Uterus (tissue), 4 donors: Measurements from ENCODE around the gene PLD1. TPM values are rescaled to one million over a fixed set of nuclear protein-coding genes. Genes with fewer than 3 reads are reported as not detected.

Experiments used
- DNase-seq, 2 donors: peaks; one replicate each; pipeline ENCODE4 v3.0.0-alpha.2; 2019 to 2020
- H3K27ac ChIP-seq, 2 donors: fragments of 200-600 bp; sonication (generic); 1 replicate in 1 of 2; 2 replicates in 1 of 2; pipeline ENCODE4 v1.5.1; 2016 to 2018
- H3K27me3 ChIP-seq, 2 donors: fragments of 200-600 bp; sonication (generic); one replicate each; pipeline ENCODE4 v1.5.1; 2018 to 2019; ENCODE audit warnings: control low read depth in 1 of 2
- H3K36me3 ChIP-seq, 2 donors: fragments of 200-600 bp; sonication (generic); one replicate each; pipeline ENCODE4 v1.5.1; 2019; ENCODE audit warnings: control low read depth in 1 of 2
- H3K4me1 ChIP-seq, 2 donors: fragments of 200-600 bp; sonication (generic); one replicate each; pipeline ENCODE4 v1.5.1; 2018 to 2019; ENCODE audit warnings: control low read depth in 1 of 2
- H3K4me3 ChIP-seq, 2 donors: fragments of 200-600 bp; sonication (generic); 1 replicate in 1 of 2; 2 replicates in 1 of 2; pipeline ENCODE4 v1.5.1; 2018 to 2019; ENCODE audit warnings: mild to moderate bottlenecking in 1 of 2
- H3K9me3 ChIP-seq, 2 donors: fragments of 200-600 bp; sonication (generic); one replicate each; pipeline ENCODE4 v1.5.1; 2019; ENCODE audit warnings: control low read depth in 1 of 2
- POLR2A ChIP-seq, 2 donors: fragments of 450-650 bp; IDR thresholded peaks; one replicate each; pipeline ENCODE4 v1.6.1; 2016; ENCODE audit warnings: antibody characterized with exemption in 2 of 2, mild to moderate bottlenecking in 1 of 2, moderate library complexity in 1 of 2
- intact Hi-C: fragments of 100-400 bp; cut with DNase I; formaldehyde crosslinking; loops from one replicate; pipeline ENCODE4 v1.15.1; 2023; ENCODE audit warnings: low total_unique reads
- total RNA-seq, 4 donors: library from RNA; depleted of rRNA in 3 of 4; stranded (reverse); fragments of >200 nt in 3 of 4; gene quantifications; one replicate each; pipeline versions ENCODE4 v1.1.0 to v1.2.4, GENCODE V29; 2014 to 2023
- TF ChIP-seq, protein P1 (sequence below), 4 experiments: fragments of 200-600 bp in 2 of 4; fragments of 450-650 bp in 2 of 4; sonication (generic) in 2 of 4; IDR thresholded peaks; one replicate each; pipeline ENCODE4 v1.5.1; 2016 to 2019; ENCODE audit warnings: antibody characterized with exemption in 4 of 4, mild to moderate bottlenecking in 2 of 4, moderate library complexity in 1 of 4
- donor health status: DM: yes; HTN: yes; CAD: no.

Gene PLD1
- total RNA-seq, 4 donors from 2014 or later, result 15.6 to 94.8 (median 30.8) TPM

DNA sequence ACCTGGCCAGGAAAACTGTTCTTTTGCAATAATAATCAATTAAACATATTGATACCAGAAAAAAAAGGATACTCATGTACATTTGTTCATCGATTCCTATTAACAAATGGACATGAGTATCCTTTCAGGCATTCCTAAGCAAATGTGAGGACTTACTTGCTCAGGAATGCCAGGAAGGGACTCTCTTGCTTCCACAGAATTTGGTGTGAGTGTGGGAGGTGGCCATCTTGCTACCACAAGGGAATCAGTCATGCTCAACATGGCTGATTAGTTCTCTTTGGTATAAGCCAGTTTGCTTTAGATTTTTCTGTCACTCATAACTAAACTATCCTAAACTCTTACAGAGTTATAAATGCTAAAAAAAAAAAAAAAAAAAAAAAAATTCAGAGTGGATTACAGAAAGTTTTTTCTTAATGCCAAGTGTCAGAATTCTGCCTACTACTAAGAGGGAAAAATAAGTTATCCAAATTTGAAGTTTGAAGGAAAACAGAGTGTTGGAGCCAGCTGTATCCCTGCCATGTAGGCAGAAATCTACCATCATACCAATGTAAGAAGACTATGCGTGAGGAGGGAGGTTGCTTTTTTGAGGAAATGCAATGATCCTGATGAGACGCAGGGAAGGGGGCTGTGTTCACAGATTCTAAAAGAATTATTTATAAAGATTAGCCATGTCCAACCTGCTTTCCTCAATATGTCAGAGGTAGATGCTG lies 98.7 kb downstream of the PLD1 start:
- no peaks in the 10 kb centered on the region for H3K27me3 ChIP-seq
- no peak for DNase-seq
- TF ChIP-seq, protein P1, sequence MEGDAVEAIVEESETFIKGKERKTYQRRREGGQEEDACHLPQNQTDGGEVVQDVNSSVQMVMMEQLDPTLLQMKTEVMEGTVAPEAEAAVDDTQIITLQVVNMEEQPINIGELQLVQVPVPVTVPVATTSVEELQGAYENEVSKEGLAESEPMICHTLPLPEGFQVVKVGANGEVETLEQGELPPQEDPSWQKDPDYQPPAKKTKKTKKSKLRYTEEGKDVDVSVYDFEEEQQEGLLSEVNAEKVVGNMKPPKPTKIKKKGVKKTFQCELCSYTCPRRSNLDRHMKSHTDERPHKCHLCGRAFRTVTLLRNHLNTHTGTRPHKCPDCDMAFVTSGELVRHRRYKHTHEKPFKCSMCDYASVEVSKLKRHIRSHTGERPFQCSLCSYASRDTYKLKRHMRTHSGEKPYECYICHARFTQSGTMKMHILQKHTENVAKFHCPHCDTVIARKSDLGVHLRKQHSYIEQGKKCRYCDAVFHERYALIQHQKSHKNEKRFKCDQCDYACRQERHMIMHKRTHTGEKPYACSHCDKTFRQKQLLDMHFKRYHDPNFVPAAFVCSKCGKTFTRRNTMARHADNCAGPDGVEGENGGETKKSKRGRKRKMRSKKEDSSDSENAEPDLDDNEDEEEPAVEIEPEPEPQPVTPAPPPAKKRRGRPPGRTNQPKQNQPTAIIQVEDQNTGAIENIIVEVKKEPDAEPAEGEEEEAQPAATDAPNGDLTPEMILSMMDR (IDR thresholded peaks at IDR 0.05), result no peak
- no peak for TF ChIP-seq POLR2A (IDR thresholded peaks at IDR 0.05)
- peak overlapping the region; percentile 62 to 67 for H3K27ac ChIP-seq
- no peaks in the 10 kb centered on the region for H3K9me3 ChIP-seq
- no peak overlapping the region for H3K4me3 ChIP-seq
- intact Hi-C loops, result no loop called here
- H3K4me1 ChIP-seq, result no peaks in the 10 kb centered on the region
- H3K36me3 ChIP-seq, result peaks cover 0 to 3% of the 10 kb centered on the region in 2 donors

DNA sequence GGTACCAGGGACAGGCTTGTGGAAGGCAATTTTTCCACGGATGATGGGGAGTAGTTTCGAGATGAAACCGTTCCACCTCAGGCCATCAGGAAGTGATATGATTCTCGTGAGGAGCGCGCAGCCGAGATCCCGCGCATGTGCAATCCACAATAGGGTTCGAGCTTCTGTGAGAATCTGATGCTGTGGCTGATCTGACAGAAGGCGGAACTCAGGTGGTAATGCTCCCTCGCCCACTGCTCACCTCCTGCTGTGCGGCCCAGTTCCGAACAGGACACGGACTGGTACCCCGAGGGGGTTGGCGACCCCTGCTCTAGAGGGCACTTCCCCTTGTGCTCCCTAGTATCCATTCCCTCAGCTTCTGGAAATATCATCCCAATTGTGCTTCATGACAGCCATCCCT lies 99.9 kb downstream of the PLD1 start:
- intact Hi-C loops, result no loop called here
- DNase-seq, result no peak
- Histone ChIP-seq H3K4me3 (no peak overlapping the region), H3K4me1 (no peaks in the 10 kb centered on the region), H3K27ac (no peak overlapping the region), H3K36me3 (peaks cover 0 to 3% of the 10 kb centered on the region in 2 donors), H3K27me3 (no peaks in the 10 kb centered on the region), H3K9me3 (no peaks in the 10 kb centered on the region)
- TF ChIP-seq, protein P1 (IDR thresholded peaks at IDR 0.05), result no peak
- no peak for TF ChIP-seq POLR2A (IDR thresholded peaks at IDR 0.05)

DNA sequence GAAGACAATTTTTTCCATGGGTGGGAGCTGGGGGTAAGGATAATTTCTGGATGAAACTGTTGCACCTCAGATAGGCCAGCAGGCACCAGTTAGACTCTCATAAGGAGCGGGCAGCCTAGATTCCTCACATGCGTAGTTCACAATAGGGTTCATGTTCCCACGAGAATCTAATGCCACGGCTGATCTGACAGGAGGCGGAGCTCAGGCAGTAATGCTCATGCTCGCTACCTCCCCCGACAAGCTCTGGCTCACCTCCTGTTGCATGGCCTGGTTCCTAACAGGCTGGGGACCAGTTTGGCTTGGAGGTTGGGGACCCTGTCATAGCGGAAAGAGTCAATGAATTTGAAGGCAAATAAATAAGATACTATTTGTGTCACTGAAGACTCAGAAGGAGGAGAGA lies 105.5 kb downstream of the PLD1 start:
- no peak overlapping the region for H3K27ac ChIP-seq
- intact Hi-C loops, result no loop called here
- H3K4me1 ChIP-seq, result no peaks in the 10 kb centered on the region
- H3K36me3 ChIP-seq, result no peaks in the 10 kb centered on the region
- no peak overlapping the region for H3K4me3 ChIP-seq
- H3K9me3 ChIP-seq, result peaks cover 0 to 7% of the 10 kb centered on the region in 2 donors
- DNase-seq, result no peak
- H3K27me3 ChIP-seq, result no peaks in the 10 kb centered on the region
- no peak for TF ChIP-seq POLR2A (IDR thresholded peaks at IDR 0.05)
- TF ChIP-seq, protein P1 (IDR thresholded peaks at IDR 0.05), result no peak

DNA sequence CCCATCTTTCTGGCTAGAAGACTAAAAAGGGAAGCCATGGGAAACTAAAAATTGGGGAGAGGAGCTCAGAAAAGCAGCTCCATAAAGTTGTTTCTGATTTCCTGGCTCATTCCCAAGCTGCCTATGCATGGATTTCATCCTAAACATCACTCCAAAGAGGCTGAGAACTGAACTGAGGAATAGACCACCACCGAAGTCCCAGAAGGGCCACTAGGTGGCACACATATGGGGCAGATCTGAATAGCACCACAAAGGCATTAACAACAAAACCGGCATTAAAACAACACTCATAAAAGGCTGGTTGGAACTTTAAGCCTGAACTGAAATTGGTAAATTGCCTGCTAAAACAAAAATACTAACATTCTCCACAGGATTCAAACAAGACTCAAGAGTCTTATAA lies 106.3 kb downstream of the PLD1 start:
- Histone ChIP-seq H3K4me3 (no peak overlapping the region), H3K9me3 (peaks cover 0 to 7% of the 10 kb centered on the region in 2 donors), H3K27ac (no peak overlapping the region), H3K27me3 (no peaks in the 10 kb centered on the region), H3K36me3 (no peaks in the 10 kb centered on the region), H3K4me1 (no peaks in the 10 kb centered on the region)
- no peak for DNase-seq
- TF ChIP-seq, protein P1 (IDR thresholded peaks at IDR 0.05), result peak in 2 of 4 experiments; percentile 7 to 12
- TF ChIP-seq POLR2A (IDR thresholded peaks at IDR 0.05), result no peak
- intact Hi-C loops, result no loop called here

DNA sequence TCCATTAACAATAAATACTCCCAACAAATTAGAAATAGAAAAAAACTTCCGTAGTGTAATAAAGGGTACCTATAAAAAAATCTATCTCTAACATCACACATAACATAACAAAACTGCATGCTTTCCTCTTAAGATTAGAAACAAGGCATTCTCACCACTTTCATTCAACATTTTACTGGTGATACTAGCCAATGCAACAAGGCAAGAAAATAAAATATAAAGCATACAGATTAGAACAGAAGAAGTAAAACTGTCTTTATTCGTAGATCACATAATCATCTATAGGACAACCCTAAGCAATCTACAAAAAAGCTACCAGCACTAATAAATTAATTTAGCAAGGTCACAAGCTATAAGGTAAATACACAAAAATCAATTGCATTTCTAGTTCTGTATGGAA lies 107.1 kb downstream of the PLD1 start:
- TF ChIP-seq, protein P1 (IDR thresholded peaks at IDR 0.05), result no peak
- TF ChIP-seq POLR2A (IDR thresholded peaks at IDR 0.05), result no peak
- Histone ChIP-seq H3K4me3 (no peak overlapping the region), H3K36me3 (no peaks in the 10 kb centered on the region), H3K9me3 (peaks cover 0 to 7% of the 10 kb centered on the region in 2 donors), H3K4me1 (no peaks in the 10 kb centered on the region), H3K27ac (no peak overlapping the region), H3K27me3 (no peaks in the 10 kb centered on the region)
- intact Hi-C loops, result no loop called here
- DNase-seq, result no peak
